Loucy (cell line): ENCODE data around the gene ZFP36.

Source experiments
- H2AFZ ChIP-seq: fragments of 200-600 bp; sonication (generic); 2 replicates; pipeline ENCODE4 v1.6.0; 2016; ENCODE audit warnings: antibody characterized with exemption, mild to moderate bottlenecking, low read length, moderate library complexity
- H3F3A ChIP-seq: fragments of 200-600 bp; 2 replicates; pipeline ENCODE4 v1.6.0; 2016; ENCODE audit warnings: antibody characterized with exemption, low read depth, mild to moderate bottlenecking
- H3K27me3 ChIP-seq: fragments of 200-600 bp; sonication (generic); 2 replicates; pipeline ENCODE4 v1.6.1; 2014; ENCODE audit warnings: low read length, mild to moderate bottlenecking; ENCODE audit not compliant: insufficient read depth, poor library complexity, severe bottlenecking
- H3K36me3 ChIP-seq: fragments of 200-600 bp; sonication (generic); 2 replicates; pipeline ENCODE4 v1.6.1; 2016; ENCODE audit warnings: low read length; ENCODE audit not compliant: insufficient read depth
- H3K4me1 ChIP-seq: fragments of 200-600 bp; sonication (generic); 2 replicates; pipeline ENCODE4 v1.5.1; 2014; ENCODE audit warnings: low read length, mild to moderate bottlenecking; ENCODE audit not compliant: insufficient read depth, poor library complexity, severe bottlenecking
- H3K4me2 ChIP-seq: fragments of 200-600 bp; sonication (generic); 2 replicates; pipeline ENCODE4 v1.6.0; 2014; ENCODE audit warnings: antibody characterized with exemption, low read length, low read depth, mild to moderate bottlenecking; ENCODE audit not compliant: poor library complexity, severe bottlenecking
- H3K4me3 ChIP-seq: fragments of 200-600 bp; sonication (generic); 2 replicates; pipeline ENCODE4 v1.5.1; 2014; ENCODE audit warnings: low read length, mild to moderate bottlenecking, mixed read lengths; ENCODE audit not compliant: poor library complexity, severe bottlenecking
- H3K79me2 ChIP-seq: fragments of 200-600 bp; sonication (generic); 2 replicates; pipeline ENCODE4 v1.6.1; 2014; ENCODE audit warnings: low read length; ENCODE audit not compliant: insufficient read depth
- H3K9ac ChIP-seq: fragments of 200-600 bp; sonication (generic); 2 replicates; pipeline ENCODE4 v1.6.0; 2014; ENCODE audit warnings: mild to moderate bottlenecking, low read depth, low read length, moderate library complexity; ENCODE audit not compliant: poor library complexity, severe bottlenecking
- H3K9me2 ChIP-seq: fragments of 200-600 bp; sonication (generic); replicated peaks from 2 replicates; pipeline ENCODE4 v1.6.1; 2016; ENCODE audit warnings: low read depth, low read length, mixed read lengths
- H3K9me3 ChIP-seq: fragments of 200-600 bp; sonication (generic); 2 replicates; pipeline ENCODE4 v1.6.1; 2014; ENCODE audit warnings: mild to moderate bottlenecking, antibody characterized with exemption, low read length, low read depth; ENCODE audit not compliant: insufficient read depth
- H4K20me1 ChIP-seq: fragments of 200-600 bp; sonication (generic); 2 replicates; pipeline ENCODE4 v1.6.0; 2014; ENCODE audit warnings: antibody characterized with exemption, low read length, mild to moderate bottlenecking; ENCODE audit not compliant: insufficient read depth, poor library complexity, severe bottlenecking
- EZH2phosphoT487 ChIP-seq: fragments of 200-600 bp; IDR thresholded peaks from 2 replicates; pipeline ENCODE4 v1.6.1; 2018; ENCODE audit warnings: antibody characterized with exemption, mild to moderate bottlenecking, moderate library complexity, borderline replicate concordance
- TF ChIP-seq, protein P1 (sequence below): fragments of 200-600 bp; sonication (generic); conservative IDR thresholded peaks from 2 replicates; pipeline ENCODE4 v1.5.1; 2014; ENCODE audit warnings: mild to moderate bottlenecking, antibody characterized with exemption, low read length

ZFP36 gene

GRCh38 chr19:39403331-39404312, 3.0 kb upstream of the ZFP36 start:
- Histone ChIP-seq H3K36me3 (no peaks in the 10 kb centered on the region), H3F3A (peaks cover 3% of the 10 kb centered on the region), H4K20me1 (peaks cover 19% of the 10 kb centered on the region), H3K9me2 (no peaks in the 10 kb centered on the region), H3K27me3 (no peaks in the 10 kb centered on the region), H3K79me2 (peaks cover 17% of the 10 kb centered on the region), H3K9ac (peak overlapping the region; percentile 79), H3K4me2 (peak overlapping the region; percentile 75), H3K4me3 (peak overlapping the region; percentile 66), H2AFZ (no peak overlapping the region), H3K4me1 (peaks cover 42% of the 10 kb centered on the region), H3K9me3 (no peaks in the 10 kb centered on the region)
- no peak for TF ChIP-seq EZH2phosphoT487
- TF ChIP-seq, protein P1, sequence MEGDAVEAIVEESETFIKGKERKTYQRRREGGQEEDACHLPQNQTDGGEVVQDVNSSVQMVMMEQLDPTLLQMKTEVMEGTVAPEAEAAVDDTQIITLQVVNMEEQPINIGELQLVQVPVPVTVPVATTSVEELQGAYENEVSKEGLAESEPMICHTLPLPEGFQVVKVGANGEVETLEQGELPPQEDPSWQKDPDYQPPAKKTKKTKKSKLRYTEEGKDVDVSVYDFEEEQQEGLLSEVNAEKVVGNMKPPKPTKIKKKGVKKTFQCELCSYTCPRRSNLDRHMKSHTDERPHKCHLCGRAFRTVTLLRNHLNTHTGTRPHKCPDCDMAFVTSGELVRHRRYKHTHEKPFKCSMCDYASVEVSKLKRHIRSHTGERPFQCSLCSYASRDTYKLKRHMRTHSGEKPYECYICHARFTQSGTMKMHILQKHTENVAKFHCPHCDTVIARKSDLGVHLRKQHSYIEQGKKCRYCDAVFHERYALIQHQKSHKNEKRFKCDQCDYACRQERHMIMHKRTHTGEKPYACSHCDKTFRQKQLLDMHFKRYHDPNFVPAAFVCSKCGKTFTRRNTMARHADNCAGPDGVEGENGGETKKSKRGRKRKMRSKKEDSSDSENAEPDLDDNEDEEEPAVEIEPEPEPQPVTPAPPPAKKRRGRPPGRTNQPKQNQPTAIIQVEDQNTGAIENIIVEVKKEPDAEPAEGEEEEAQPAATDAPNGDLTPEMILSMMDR: no peak

DNA sequence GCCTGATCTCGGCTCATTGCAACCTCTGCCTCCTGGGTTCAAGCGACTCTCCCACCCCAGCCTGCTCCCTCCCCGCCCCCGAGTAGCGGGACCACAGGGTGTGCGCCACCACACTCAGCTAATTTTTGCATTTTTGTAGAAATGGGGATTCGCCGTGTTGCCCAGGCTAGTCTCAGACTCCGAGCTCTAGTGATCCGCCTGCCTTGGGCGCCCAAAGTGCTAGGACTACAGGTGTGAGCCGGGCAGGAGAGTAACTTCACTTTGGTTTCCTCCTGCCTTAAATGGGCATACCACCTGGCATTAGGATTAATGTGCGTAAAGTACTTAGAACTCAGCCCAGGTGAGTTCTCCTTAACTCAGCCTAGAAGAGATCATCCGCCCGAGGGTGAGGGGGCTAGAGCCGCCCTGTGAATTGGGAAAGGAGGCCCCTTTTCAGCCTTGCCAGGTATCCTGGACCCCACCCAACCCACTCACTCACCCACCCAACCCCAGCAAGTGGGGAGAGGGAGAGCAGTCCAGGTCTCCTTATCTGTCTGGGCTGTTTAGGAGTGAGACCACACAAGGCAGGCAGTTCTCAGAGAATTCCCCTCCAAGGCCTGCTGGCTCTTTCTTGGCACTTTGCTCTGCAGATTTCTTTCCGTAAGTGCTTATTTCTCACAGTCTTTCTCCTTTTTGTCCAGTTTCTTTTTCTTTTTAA, 1.2 kb upstream of the ZFP36 start:
- Histone ChIP-seq H3K79me2 (peaks cover 32% of the 10 kb centered on the region), H3K4me2 (peak overlapping the region; percentile 70), H4K20me1 (peaks cover 26% of the 10 kb centered on the region), H3K27me3 (no peaks in the 10 kb centered on the region), H3K4me3 (peak overlapping the region; percentile 93), H3K9me3 (no peaks in the 10 kb centered on the region), H3K9me2 (no peaks in the 10 kb centered on the region), H3K36me3 (no peaks in the 10 kb centered on the region), H3K4me1 (peaks cover 48% of the 10 kb centered on the region), H2AFZ (no peak overlapping the region), H3F3A (peaks cover 3% of the 10 kb centered on the region), H3K9ac (peak overlapping the region; percentile 94)
- no peak for TF ChIP-seq EZH2phosphoT487
- TF ChIP-seq, protein P1: no peak

DNA sequence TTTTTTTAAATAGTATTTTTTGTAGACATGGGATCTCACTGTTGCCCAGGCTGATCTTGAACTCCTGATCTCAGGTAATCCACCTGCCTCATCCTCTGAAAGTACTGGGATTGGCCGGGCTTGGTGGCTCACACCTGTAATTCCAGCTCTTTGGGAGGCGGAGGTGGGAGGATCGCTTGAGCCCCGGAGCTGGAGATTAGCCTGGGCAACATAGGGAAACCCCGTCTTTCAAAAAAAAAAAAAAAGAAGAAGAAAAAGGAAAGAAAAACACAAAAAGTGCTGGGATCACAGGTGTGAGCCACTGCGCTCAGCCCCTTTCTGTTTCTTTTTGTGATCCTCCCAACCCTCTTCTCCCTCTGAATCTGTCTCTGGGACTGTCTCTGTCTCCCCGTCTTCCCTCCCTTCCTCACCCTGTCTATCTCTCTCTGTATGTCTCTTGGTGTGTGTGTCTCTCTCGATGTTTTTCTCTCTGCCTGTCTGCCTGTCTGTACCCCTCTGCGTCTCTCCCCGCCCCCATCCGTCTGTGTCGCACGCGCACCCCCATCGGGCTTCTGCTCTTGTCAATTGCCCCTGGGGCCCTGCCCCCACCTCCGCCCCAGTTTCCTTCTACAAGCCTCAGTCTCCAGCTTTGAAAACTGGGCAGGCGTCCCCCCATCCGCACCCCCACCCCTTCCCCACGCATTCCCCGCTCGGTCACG, 540 bp upstream of the ZFP36 start:
- Histone ChIP-seq H2AFZ (no peak overlapping the region), H3K4me3 (peak overlapping the region; percentile 93), H3K4me1 (peaks cover 53% of the 10 kb centered on the region), H3K9ac (peak overlapping the region; percentile 94), H3K4me2 (peak overlapping the region; percentile 70), H3F3A (peaks cover 3% of the 10 kb centered on the region), H3K79me2 (peaks cover 39% of the 10 kb centered on the region), H3K27me3 (no peaks in the 10 kb centered on the region), H3K9me3 (no peaks in the 10 kb centered on the region), H3K9me2 (no peaks in the 10 kb centered on the region), H4K20me1 (peaks cover 26% of the 10 kb centered on the region), H3K36me3 (no peaks in the 10 kb centered on the region)
- TF ChIP-seq EZH2phosphoT487: no peak
- TF ChIP-seq, protein P1: no peak
